HG03159 (cell line): Measurements from ENCODE around the gene ASCL5.

ENCODE experiments used
- ATAC-seq: cut with Tn5 transposase; IDR thresholded peaks from one replicate; pipeline ENCODE4 v1.9.1; 2021; ENCODE audit warnings: mild to moderate bottlenecking, moderate library complexity; ENCODE audit not compliant: unreplicated experiment

The ASCL5 gene

GRCh38 chr1:201153474-201154388 lies 26.7 kb upstream of the ASCL5 start:
- peak; percentile 75 for ATAC-seq

GRCh38 chr1:201149400-201149799 lies 22.4 kb upstream of the ASCL5 start:
- ATAC-seq: no peak

- ATAC-seq: no peak
Measured at GRCh38 chr1:201147396-201148015, 20.5 kb upstream of the ASCL5 start.

- ATAC-seq: no peak
Measured at GRCh38 chr1:201146626-201147390, 19.8 kb upstream of the ASCL5 start.

GRCh38 chr1:201145816-201146215 lies 18.8 kb upstream of the ASCL5 start:
- no peak for ATAC-seq

GRCh38 chr1:201145132-201145531 lies 18.1 kb upstream of the ASCL5 start:
- no peak for ATAC-seq

- ATAC-seq: no peak
Measured at GRCh38 chr1:201144701-201145100, 17.7 kb upstream of the ASCL5 start.

GRCh38 chr1:201143726-201144635 lies 17.0 kb upstream of the ASCL5 start:
- no peak for ATAC-seq

- ATAC-seq: no peak
Measured at GRCh38 chr1:201142849-201143725, 16.1 kb upstream of the ASCL5 start.

GRCh38 chr1:201142011-201142848 lies 15.2 kb upstream of the ASCL5 start:
- no peak for ATAC-seq

- no peak for ATAC-seq
Measured at GRCh38 chr1:201141418-201141817, 14.4 kb upstream of the ASCL5 start.

- no peak for ATAC-seq
Measured at GRCh38 chr1:201140941-201141260, 13.9 kb upstream of the ASCL5 start.

GRCh38 chr1:201140235-201140940 lies 13.4 kb upstream of the ASCL5 start:
- no peak for ATAC-seq

- ATAC-seq: no peak
Measured at GRCh38 chr1:201139756-201140155, 12.8 kb upstream of the ASCL5 start.

- ATAC-seq: no peak
Measured at GRCh38 chr1:201139306-201139705, 12.3 kb upstream of the ASCL5 start.

GRCh38 chr1:201138311-201138840 lies 11.4 kb upstream of the ASCL5 start:
- no peak for ATAC-seq

- no peak for ATAC-seq
Measured at GRCh38 chr1:201137579-201138310, 10.8 kb upstream of the ASCL5 start.
